Neuronal stem cell (in vitro differentiated cells): ENCODE measurements around the gene SMC3. TPM values are rescaled to one million over a fixed set of nuclear protein-coding genes. Genes with fewer than 3 reads are reported as not detected.

Experiments
- DNase-seq: peaks from one replicate; pipeline ENCODE4 v3.0.0-alpha.2; 2013; ENCODE audit warnings: low spot score
- H2AFZ ChIP-seq: one replicate; pipeline ENCODE4 v1.6.1; 2013; ENCODE audit warnings: mild to moderate bottlenecking, low read length, inconsistent platforms
- H2AK5ac ChIP-seq: 2 replicates; pipeline ENCODE4 v1.6.1; 2013; ENCODE audit warnings: low read depth, mild to moderate bottlenecking, inconsistent platforms, low read length, moderate library complexity, mixed read lengths
- H2BK120ac ChIP-seq: 2 replicates; pipeline ENCODE4 v1.6.1; 2013; ENCODE audit warnings: low read depth, mild to moderate bottlenecking, inconsistent platforms, low read length, moderate library complexity, mixed read lengths
- H2BK12ac ChIP-seq: one replicate; pipeline ENCODE4 v1.6.1; 2013; ENCODE audit warnings: low read length, inconsistent platforms
- H2BK15ac ChIP-seq: 2 replicates; pipeline ENCODE4 v1.6.1; 2013; ENCODE audit warnings: mild to moderate bottlenecking, low read length, inconsistent platforms, mixed read lengths
- H2BK5ac ChIP-seq: one replicate; pipeline ENCODE4 v1.6.1; 2013; ENCODE audit warnings: inconsistent platforms, mild to moderate bottlenecking, low read length, moderate library complexity
- H3K14ac ChIP-seq: one replicate; pipeline ENCODE4 v1.6.1; 2013; ENCODE audit warnings: low read length, inconsistent platforms
- H3K18ac ChIP-seq: 2 replicates; pipeline ENCODE4 v1.6.1; 2013; ENCODE audit warnings: low read length, inconsistent platforms
- H3K23ac ChIP-seq: 2 replicates; pipeline ENCODE4 v1.6.1; 2013; ENCODE audit warnings: low read depth, mild to moderate bottlenecking, mixed read lengths, low read length, inconsistent platforms; ENCODE audit not compliant: poor library complexity
- H3K27ac ChIP-seq: replicated peaks from 3 replicates; pipeline ENCODE4 v1.5.1; 2013; ENCODE audit warnings: low read length, inconsistent platforms
- H3K27me3 ChIP-seq, 3 experiments: 2 replicates each; pipeline ENCODE4 v1.6.1; 2013; ENCODE audit warnings: low read length in 3 of 3, mild to moderate bottlenecking in 2 of 3, inconsistent platforms in 1 of 3, low read depth in 1 of 3, mixed read lengths in 1 of 3, moderate library complexity in 1 of 3; ENCODE audit not compliant: control insufficient read depth in 3 of 3, insufficient read depth in 3 of 3
- H3K36me3 ChIP-seq, 2 donors: replicated peaks in 1 of 2; 2 replicates each; pipeline ENCODE4 v1.6.1; 2013; ENCODE audit warnings: low read length in 2 of 2; ENCODE audit not compliant: control insufficient read depth in 2 of 2, insufficient read depth in 2 of 2
- H3K4ac ChIP-seq: 2 replicates; pipeline ENCODE4 v1.6.1; 2013; ENCODE audit warnings: inconsistent platforms, mild to moderate bottlenecking, low read length, moderate library complexity
- H3K4me1 ChIP-seq, 2 donors: 1 replicate in 1 of 2; 2 replicates in 1 of 2; pipeline ENCODE4 v1.6.1; 2013; ENCODE audit warnings: low read length in 2 of 2, low read depth in 1 of 2; ENCODE audit not compliant: control insufficient read depth in 2 of 2, insufficient read depth in 1 of 2
- H3K4me2 ChIP-seq: one replicate; pipeline ENCODE4 v1.6.1; 2013; ENCODE audit warnings: mild to moderate bottlenecking, low read length, inconsistent platforms; ENCODE audit not compliant: insufficient read depth, poor library complexity, severe bottlenecking
- H3K4me3 ChIP-seq, 2 donors: 2 replicates each; pipeline ENCODE4 v1.5.1; 2013; ENCODE audit warnings: low read length in 2 of 2, mild to moderate bottlenecking in 2 of 2, inconsistent platforms in 1 of 2, moderate library complexity in 1 of 2
- H3K79me1 ChIP-seq: one replicate; pipeline ENCODE4 v1.6.1; 2013; ENCODE audit warnings: low read depth, mild to moderate bottlenecking, inconsistent platforms, low read length, moderate library complexity
- H3K9ac ChIP-seq: one replicate; pipeline ENCODE4 v1.6.1; 2013; ENCODE audit warnings: mild to moderate bottlenecking, low read depth, low read length, inconsistent platforms; ENCODE audit not compliant: poor library complexity
- H3K9me3 ChIP-seq, 2 donors: replicated peaks in 1 of 2; 2 replicates each; pipeline versions ENCODE3 to v1.6.1; 2013; ENCODE audit warnings: low read length in 2 of 2, mild to moderate bottlenecking in 2 of 2, inconsistent platforms in 1 of 2, low read depth in 1 of 2, mixed read lengths in 1 of 2, moderate library complexity in 1 of 2; ENCODE audit not compliant: control insufficient read depth in 2 of 2, insufficient read depth in 1 of 2
- H4K8ac ChIP-seq: one replicate; pipeline ENCODE4 v1.6.1; 2013; ENCODE audit warnings: low read depth, mild to moderate bottlenecking, inconsistent platforms, low read length, moderate library complexity
- H4K91ac ChIP-seq: one replicate; pipeline ENCODE4 v1.6.1; 2013; ENCODE audit warnings: low read length, low read depth, mild to moderate bottlenecking, inconsistent platforms; ENCODE audit not compliant: poor library complexity
- WGBS, 2 donors: extraction: QIAGEN DNeasy Blood & Tissue Kit; methylation state at CpG; one replicate each; pipeline ENCODE4 v1.1.7; 2013; ENCODE audit warnings: missing lambda C conversion rate in 2 of 2, mixed read lengths in 1 of 2; ENCODE audit not compliant: insufficient read length in 2 of 2, insufficient replicate concordance in 1 of 2; ENCODE audit errors: extremely low coverage in 2 of 2; 5-methylcytosine and 5-hydroxymethylcytosine counted together
- small RNA-seq: library from polyadenylated mRNA; stranded (forward); fragments of <200 nt; extraction: miRNeasy Mini kit (QIAGEN cat#:217004); gene quantifications from one replicate; pipeline ENCODE3, GENCODE V24; 2013; ENCODE audit not compliant: insufficient read depth

SMC3 gene

DNA sequence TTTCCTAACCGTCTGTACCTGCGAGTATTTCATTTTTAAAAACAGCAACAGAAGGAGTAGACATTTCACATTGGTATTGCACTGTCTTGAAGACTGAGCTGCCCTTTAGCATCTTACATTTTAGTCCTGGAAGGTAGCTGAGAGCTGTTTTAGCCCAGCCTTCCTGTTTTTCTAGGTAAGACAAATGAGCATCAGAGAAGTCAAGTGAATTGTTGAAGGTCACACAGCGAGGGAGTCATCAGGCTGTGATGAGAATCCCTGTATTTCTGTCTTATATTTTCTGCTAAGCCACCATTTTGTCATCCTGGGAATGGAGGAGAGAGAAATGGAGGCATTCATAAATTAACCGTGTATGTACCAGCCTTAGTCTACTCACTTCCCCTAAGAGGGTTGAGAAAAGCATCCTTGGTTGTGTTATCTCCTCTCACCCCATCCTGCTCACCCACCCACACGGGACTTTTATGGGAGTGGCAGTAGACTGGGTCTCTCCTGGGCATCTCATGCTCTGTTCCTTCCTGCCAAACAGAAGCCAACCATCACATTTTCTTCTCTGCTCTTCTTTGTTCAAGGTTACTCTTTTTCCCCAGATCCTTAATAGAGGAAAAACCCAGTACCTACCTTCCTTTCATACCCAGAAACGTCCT is 85.1 kb downstream of the SMC3 start:
- H3K4ac ChIP-seq, result no peak overlapping the region
- H2BK12ac ChIP-seq, result no peak overlapping the region
- H2AFZ ChIP-seq, result no peak overlapping the region
- no peak overlapping the region for H2BK5ac ChIP-seq
- H3K4me3 ChIP-seq, result no peak overlapping the region
- no peak overlapping the region for H3K4me2 ChIP-seq
- no peak overlapping the region for H3K14ac ChIP-seq
- no peak overlapping the region for H3K23ac ChIP-seq
- peaks cover 2 to 10% of the 10 kb centered on the region in 2 donors for H3K4me1 ChIP-seq
- no peak overlapping the region for H3K27ac ChIP-seq
- peaks cover 0 to 67% (median 3%) of the 10 kb centered on the region in 3 experiments for H3K27me3 ChIP-seq
- H3K9ac ChIP-seq, result no peak overlapping the region
- no peak overlapping the region for H2BK15ac ChIP-seq
- H3K9me3 ChIP-seq, result no peaks in the 10 kb centered on the region
- WGBS, 2 donors, result no CpG with 5 or more reads among the region's 6 CpGs
- H3K79me1 ChIP-seq, result no peaks in the 10 kb centered on the region
- H2AK5ac ChIP-seq, result no peak overlapping the region
- H4K91ac ChIP-seq, result no peak overlapping the region
- DNase-seq, result no peak
- H3K36me3 ChIP-seq, result no peaks in the 10 kb centered on the region
- no peak overlapping the region for H3K18ac ChIP-seq
- H2BK120ac ChIP-seq, result no peak overlapping the region
- no peak overlapping the region for H4K8ac ChIP-seq

Small RNA genes lying within 50 kb of the gene (small RNA-seq; reads per million reads assigned to genes)
- not detected for gene RF00019
